ENCODE measurements around the gene MYL12A. TPM values are rescaled to one million over a fixed set of nuclear protein-coding genes. Genes with fewer than 3 reads are reported as not detected.

Gene MYL12A
- total and polyA plus RNA-seq, 2 of the 13 experiments (the other 11 are each of a cell fraction or from before 2014, with no cell fraction given) = 261 to 277 TPM

DNA sequence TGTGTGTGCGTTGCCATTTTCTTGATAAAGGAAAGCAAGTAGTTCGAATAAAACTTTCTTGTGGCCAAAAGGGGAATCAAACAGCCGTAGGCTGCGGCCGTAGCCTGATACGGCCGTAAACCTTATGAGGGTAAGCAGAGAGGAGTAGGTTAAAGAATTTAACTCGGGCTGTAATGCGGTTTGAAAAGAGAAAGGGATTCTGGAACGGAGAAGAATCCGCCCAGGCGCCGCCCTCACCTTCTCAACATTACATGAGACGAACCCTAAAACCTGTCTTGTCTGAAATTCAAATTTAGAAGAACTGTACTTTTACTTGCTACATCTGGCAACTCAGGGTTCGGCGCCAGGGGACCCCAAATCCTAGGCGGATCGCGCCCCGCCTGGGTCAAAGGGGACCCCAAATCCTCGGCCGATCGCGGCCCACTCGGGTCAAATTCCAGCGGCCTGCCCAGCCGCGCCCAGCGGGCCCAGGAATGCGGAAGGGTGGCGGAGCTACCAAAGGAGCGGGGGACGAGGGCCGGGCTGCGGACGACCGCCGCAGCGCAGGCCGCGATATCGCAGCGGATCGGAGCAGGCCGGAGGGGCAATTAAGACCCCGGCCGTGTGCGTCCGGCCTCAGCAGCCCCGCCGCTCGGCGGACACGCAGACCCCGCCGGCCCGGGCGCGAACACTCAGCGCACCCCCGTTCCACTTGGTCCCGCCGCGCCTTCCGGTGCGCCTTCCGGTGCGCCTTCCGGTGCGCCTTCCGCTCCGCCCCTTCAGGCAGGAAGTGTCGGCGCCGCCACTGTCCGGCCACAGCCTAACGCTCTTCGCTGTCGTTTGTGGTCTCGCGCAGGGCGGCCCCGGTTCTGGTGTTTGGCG is 14.0 kb downstream of the MYL12A start, which contains the start of gene MYL12B (continued):
- no peak for TF ChIP-seq SMARCE1 (IDR thresholded peaks at IDR 0.05; ENCODE audit: borderline replicate concordance)
- peak; percentile 64 for TF ChIP-seq BRD4 (CRISPR knock-in tag; IDR thresholded peaks at IDR 0.05)
- TF ChIP-seq THYN1 (CRISPR knock-in tag; IDR thresholded peaks at IDR 0.05; ENCODE audit: borderline replicate concordance, low read depth) = no peak
- no peak for TF ChIP-seq SMARCC2 (IDR thresholded peaks at IDR 0.05)
- no peak for TF ChIP-seq TCF7 (IDR thresholded peaks at IDR 0.05; ENCODE audit: low read depth)
- no peak for TF ChIP-seq MAFG (CRISPR knock-in tag; IDR thresholded peaks at IDR 0.05)
- TF ChIP-seq, protein P1, sequence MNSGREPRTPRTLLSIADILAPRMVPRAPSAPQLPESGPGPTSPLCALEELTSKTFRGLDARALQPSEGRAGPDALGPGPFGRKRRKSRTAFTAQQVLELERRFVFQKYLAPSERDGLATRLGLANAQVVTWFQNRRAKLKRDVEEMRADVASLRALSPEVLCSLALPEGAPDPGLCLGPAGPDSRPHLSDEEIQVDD (CRISPR knock-in tag; IDR thresholded peaks at IDR 0.05; ENCODE audit: borderline replicate concordance) = peak; percentile 33; the same call in 1 of the 2 replicates
- TF ChIP-seq DR1 (CRISPR knock-in tag; IDR thresholded peaks at IDR 0.05) = peak; percentile 51
- TF ChIP-seq TARDBP (CRISPR knock-in tag; IDR thresholded peaks at IDR 0.05) = peak; percentile 20; the same call in 1 of the 2 replicates
- TF ChIP-seq SRY (CRISPR knock-in tag; IDR thresholded peaks at IDR 0.05) = peak; percentile 83; the same call in 1 of the 2 replicates
- TF ChIP-seq HMG20B (CRISPR knock-in tag; conservative IDR thresholded peaks at IDR 0.05) = no peak
- peak; percentile 85; the same call in 1 of the 2 replicates for TF ChIP-seq ZIK1 (CRISPR knock-in tag; IDR thresholded peaks at IDR 0.05; ENCODE audit: borderline replicate concordance, low read depth)
- TF ChIP-seq GATAD2A (CRISPR knock-in tag; IDR thresholded peaks at IDR 0.05) = peak; percentile 55
- peak; percentile 65; the same call in 1 of the 2 replicates for TF ChIP-seq HOXD1 (CRISPR knock-in tag; IDR thresholded peaks at IDR 0.05)
- TF ChIP-seq, protein P2, sequence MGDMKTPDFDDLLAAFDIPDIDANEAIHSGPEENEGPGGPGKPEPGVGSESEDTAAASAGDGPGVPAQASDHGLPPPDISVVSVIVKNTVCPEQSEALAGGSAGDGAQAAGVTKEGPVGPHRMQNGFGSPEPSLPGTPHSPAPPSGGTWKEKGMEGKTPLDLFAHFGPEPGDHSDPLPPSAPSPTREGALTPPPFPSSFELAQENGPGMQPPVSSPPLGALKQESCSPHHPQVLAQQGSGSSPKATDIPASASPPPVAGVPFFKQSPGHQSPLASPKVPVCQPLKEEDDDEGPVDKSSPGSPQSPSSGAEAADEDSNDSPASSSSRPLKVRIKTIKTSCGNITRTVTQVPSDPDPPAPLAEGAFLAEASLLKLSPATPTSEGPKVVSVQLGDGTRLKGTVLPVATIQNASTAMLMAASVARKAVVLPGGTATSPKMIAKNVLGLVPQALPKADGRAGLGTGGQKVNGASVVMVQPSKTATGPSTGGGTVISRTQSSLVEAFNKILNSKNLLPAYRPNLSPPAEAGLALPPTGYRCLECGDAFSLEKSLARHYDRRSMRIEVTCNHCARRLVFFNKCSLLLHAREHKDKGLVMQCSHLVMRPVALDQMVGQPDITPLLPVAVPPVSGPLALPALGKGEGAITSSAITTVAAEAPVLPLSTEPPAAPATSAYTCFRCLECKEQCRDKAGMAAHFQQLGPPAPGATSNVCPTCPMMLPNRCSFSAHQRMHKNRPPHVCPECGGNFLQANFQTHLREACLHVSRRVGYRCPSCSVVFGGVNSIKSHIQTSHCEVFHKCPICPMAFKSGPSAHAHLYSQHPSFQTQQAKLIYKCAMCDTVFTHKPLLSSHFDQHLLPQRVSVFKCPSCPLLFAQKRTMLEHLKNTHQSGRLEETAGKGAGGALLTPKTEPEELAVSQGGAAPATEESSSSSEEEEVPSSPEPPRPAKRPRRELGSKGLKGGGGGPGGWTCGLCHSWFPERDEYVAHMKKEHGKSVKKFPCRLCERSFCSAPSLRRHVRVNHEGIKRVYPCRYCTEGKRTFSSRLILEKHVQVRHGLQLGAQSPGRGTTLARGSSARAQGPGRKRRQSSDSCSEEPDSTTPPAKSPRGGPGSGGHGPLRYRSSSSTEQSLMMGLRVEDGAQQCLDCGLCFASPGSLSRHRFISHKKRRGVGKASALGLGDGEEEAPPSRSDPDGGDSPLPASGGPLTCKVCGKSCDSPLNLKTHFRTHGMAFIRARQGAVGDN (CRISPR knock-in tag; IDR thresholded peaks at IDR 0.05) = peak; percentile 84
- 0 out of 2 replicates have a peak, but pooled peaks have one; percentile 39 for TF ChIP-seq HIVEP1 (CRISPR knock-in tag; IDR thresholded peaks at IDR 0.05)
- TF ChIP-seq MAFF (IDR thresholded peaks at IDR 0.05; ENCODE audit: low read depth, low read length) = no peak
- TF ChIP-seq GFI1 (CRISPR knock-in tag; IDR thresholded peaks at IDR 0.05; ENCODE audit: borderline replicate concordance) = no peak; the same call in 1 of the 2 replicates
- 0 out of 2 replicates have a peak, but pooled peaks have one; percentile 52 for TF ChIP-seq ZNF468 (CRISPR knock-in tag; IDR thresholded peaks at IDR 0.05)
- peak; percentile 59 for TF ChIP-seq FOXP4 (CRISPR knock-in tag; IDR thresholded peaks at IDR 0.05)
- TF ChIP-seq ZSCAN22 (CRISPR knock-in tag; IDR thresholded peaks at IDR 0.05) = no peak
- 0 out of 2 replicates have a peak, but pooled peaks have one; percentile 68 for TF ChIP-seq NCOA1 (CRISPR knock-in tag; IDR thresholded peaks at IDR 0.05)
- TF ChIP-seq SMAD9 (CRISPR knock-in tag; IDR thresholded peaks at IDR 0.05) = no peak
- no peak for TF ChIP-seq ZBTB7A (CRISPR knock-in tag; IDR thresholded peaks at IDR 0.05)
